ENCODE results near the gene ESPN. TPM values are rescaled to one million over a fixed set of nuclear protein-coding genes. Genes with fewer than 3 reads are reported as not detected.

Gene ESPN
- total RNA-seq, 1 donor from 2014 or later, result 0.36 TPM

DNA sequence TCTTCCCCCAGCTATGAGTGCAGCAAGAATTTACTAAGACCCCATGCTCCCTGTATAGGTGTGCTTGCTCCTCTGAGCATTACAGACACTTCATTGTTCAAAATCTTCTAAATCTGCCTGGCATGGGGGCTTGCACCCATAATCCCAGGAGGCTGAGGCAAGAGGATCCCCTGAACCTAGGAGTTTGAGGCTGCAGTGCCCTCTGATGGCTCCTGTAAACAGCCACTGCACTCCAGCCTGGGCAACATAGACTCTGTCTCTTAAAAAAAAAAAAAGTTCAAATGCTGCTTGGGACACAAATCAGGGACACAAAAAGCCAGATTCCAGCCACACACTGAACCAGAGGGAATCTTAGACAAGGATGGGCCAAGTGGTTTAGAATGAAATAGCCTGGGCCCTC, 27.6 kb upstream of the ESPN start:
- TF ChIP-seq, protein P1, sequence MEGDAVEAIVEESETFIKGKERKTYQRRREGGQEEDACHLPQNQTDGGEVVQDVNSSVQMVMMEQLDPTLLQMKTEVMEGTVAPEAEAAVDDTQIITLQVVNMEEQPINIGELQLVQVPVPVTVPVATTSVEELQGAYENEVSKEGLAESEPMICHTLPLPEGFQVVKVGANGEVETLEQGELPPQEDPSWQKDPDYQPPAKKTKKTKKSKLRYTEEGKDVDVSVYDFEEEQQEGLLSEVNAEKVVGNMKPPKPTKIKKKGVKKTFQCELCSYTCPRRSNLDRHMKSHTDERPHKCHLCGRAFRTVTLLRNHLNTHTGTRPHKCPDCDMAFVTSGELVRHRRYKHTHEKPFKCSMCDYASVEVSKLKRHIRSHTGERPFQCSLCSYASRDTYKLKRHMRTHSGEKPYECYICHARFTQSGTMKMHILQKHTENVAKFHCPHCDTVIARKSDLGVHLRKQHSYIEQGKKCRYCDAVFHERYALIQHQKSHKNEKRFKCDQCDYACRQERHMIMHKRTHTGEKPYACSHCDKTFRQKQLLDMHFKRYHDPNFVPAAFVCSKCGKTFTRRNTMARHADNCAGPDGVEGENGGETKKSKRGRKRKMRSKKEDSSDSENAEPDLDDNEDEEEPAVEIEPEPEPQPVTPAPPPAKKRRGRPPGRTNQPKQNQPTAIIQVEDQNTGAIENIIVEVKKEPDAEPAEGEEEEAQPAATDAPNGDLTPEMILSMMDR (IDR thresholded peaks at IDR 0.05; ENCODE audit: unreplicated experiment), result no peak
- peak overlapping the region; percentile 26 for H3K27ac Mint-ChIP-seq (ENCODE audit: unreplicated experiment)
- no peaks in the 10 kb centered on the region for H3K36me3 Mint-ChIP-seq (ENCODE audit: low read depth, unreplicated experiment)
- peaks cover 10% of the 10 kb centered on the region for H3K4me1 Mint-ChIP-seq (ENCODE audit: unreplicated experiment)
- H3K9me3 Mint-ChIP-seq (ENCODE audit: unreplicated experiment), result no peaks in the 10 kb centered on the region
- no peak for DNase-seq (ENCODE audit: low spot score)
- no peak overlapping the region for H3K4me3 Mint-ChIP-seq (ENCODE audit: unreplicated experiment)
- H3K27me3 Mint-ChIP-seq (ENCODE audit: unreplicated experiment), result peaks cover 6% of the 10 kb centered on the region

DNA sequence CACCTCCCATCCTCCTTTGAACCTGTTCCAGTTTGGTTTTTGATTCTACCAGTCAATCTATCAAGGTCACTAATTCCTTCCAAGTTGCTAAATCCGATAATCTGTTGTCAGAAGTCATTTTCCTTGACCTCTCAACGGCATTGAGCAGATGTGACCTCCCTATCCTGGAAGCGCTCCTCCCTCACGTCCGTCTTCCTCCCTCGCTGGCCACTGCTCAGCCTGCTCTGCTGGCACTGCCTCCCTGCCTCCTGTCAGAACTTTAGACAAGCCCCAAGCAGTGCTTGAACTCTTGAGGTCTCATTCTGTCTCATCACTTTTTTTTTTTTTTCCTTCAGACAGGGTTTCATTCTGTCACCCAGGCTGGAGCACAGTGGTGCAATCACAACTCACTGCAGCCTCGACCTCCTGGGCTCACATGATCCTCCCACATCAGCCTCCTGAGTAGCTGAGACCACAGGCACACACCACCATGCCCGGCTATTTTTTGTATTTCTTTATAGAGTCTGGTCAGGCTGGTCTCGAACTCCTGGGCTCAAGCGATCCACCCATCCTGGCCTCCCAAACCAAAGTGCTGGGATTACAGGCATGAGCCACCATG, 26.6 kb upstream of the ESPN start:
- Mint-ChIP-seq H3K27me3 (ENCODE audit: unreplicated experiment) (peaks cover 6% of the 10 kb centered on the region), H3K4me3 (ENCODE audit: unreplicated experiment) (no peak overlapping the region), H3K36me3 (ENCODE audit: low read depth, unreplicated experiment) (no peaks in the 10 kb centered on the region), H3K4me1 (ENCODE audit: unreplicated experiment) (peaks cover 5% of the 10 kb centered on the region), H3K27ac (ENCODE audit: unreplicated experiment) (no peak overlapping the region), H3K9me3 (ENCODE audit: unreplicated experiment) (no peaks in the 10 kb centered on the region)
- no peak for DNase-seq (ENCODE audit: low spot score)
- TF ChIP-seq, protein P1 (IDR thresholded peaks at IDR 0.05; ENCODE audit: unreplicated experiment), result no peak

DNA sequence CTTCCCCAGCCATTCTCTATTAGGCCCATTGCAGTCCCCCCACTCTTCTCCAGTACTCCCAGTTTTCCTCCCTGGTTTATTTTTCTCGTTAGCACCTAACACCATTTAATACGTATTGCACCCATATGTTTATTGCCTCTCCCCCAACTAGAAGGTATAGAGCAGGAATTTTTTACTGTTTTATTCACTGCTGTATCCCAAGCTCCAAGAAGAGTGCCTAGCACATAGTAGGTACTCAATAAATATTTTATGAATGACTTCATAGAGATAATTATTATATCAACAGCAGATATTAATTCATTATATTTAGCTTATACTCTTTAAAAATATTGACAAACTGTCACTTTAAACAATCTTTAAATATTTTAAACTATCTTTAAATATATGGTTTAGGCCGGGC, 25.3 kb upstream of the ESPN start:
- no peak overlapping the region for H3K27ac Mint-ChIP-seq (ENCODE audit: unreplicated experiment)

DNA sequence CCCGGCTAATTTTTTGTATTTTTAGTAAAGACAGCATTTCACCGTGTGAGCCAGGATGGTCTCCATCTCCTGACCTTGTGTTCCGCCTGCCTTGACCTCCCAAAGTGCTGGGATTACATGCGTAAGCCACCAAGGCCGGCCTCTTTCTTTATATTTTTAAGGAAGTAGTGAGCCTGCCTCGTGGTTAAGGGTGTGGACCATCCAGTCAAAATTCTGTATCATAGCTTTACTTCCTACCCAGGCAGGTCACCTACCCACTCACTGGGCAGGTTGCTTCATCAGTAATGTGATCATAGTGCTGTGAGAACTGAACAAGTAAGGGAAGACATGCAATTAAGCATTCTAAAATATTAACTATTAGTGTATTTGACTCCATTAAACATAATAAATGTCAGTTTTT, 22.9 kb upstream of the ESPN start:
- TF ChIP-seq, protein P1 (IDR thresholded peaks at IDR 0.05; ENCODE audit: unreplicated experiment), result no peak
- Mint-ChIP-seq H3K27ac (ENCODE audit: unreplicated experiment) (no peak overlapping the region), H3K36me3 (ENCODE audit: low read depth, unreplicated experiment) (no peaks in the 10 kb centered on the region), H3K9me3 (ENCODE audit: unreplicated experiment) (no peaks in the 10 kb centered on the region), H3K4me3 (ENCODE audit: unreplicated experiment) (no peak overlapping the region), H3K27me3 (ENCODE audit: unreplicated experiment) (peaks cover 2% of the 10 kb centered on the region), H3K4me1 (ENCODE audit: unreplicated experiment) (no peaks in the 10 kb centered on the region)
- no peak for DNase-seq (ENCODE audit: low spot score)

More for the DNA sequence above, 25.3 kb upstream of the ESPN start:
- Mint-ChIP-seq H3K4me3 (ENCODE audit: unreplicated experiment) (no peak overlapping the region), H3K9me3 (ENCODE audit: unreplicated experiment) (no peaks in the 10 kb centered on the region), H3K36me3 (ENCODE audit: low read depth, unreplicated experiment) (no peaks in the 10 kb centered on the region), H3K27me3 (ENCODE audit: unreplicated experiment) (peaks cover under 1% of the 10 kb centered on the region), H3K4me1 (ENCODE audit: unreplicated experiment) (peaks cover under 1% of the 10 kb centered on the region)
- no peak for DNase-seq (ENCODE audit: low spot score)
- TF ChIP-seq, protein P1 (IDR thresholded peaks at IDR 0.05; ENCODE audit: unreplicated experiment), result no peak

DNA sequence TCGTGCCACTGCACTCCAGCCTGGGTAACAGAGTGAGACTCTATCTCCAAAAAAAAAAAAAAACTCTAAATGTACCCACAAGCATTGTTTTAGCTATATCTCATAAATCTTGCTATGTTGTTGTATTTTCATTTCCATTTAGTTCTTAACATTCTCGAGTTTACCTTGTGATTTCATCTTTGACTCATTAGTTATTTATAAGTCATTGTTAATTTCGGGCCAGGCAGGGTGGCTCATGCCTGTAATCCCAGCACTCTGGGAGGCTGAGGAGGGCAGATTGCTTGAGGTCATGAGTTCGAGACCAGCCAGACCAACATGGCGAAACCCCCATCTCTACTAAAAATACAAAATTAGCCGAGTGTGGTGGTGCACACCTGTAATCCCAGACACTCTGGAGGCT, 16.6 kb upstream of the ESPN start:
- H3K4me3 Mint-ChIP-seq (ENCODE audit: unreplicated experiment), result no peak overlapping the region
- H3K36me3 Mint-ChIP-seq (ENCODE audit: low read depth, unreplicated experiment), result no peaks in the 10 kb centered on the region
- H3K27me3 Mint-ChIP-seq (ENCODE audit: unreplicated experiment), result peaks cover 2% of the 10 kb centered on the region
- no peak for DNase-seq (ENCODE audit: low spot score)
- TF ChIP-seq, protein P1 (IDR thresholded peaks at IDR 0.05; ENCODE audit: unreplicated experiment), result no peak
- no peaks in the 10 kb centered on the region for H3K4me1 Mint-ChIP-seq (ENCODE audit: unreplicated experiment)
- no peaks in the 10 kb centered on the region for H3K9me3 Mint-ChIP-seq (ENCODE audit: unreplicated experiment)
- no peak overlapping the region for H3K27ac Mint-ChIP-seq (ENCODE audit: unreplicated experiment)
